GM10266 (cell line): Measurements from ENCODE around the gene RPRD1B.

Source experiments
- DNase-seq: peaks from one replicate; pipeline ENCODE4 v3.0.0; 2012; ENCODE audit errors: extremely low spot score
- TF ChIP-seq, protein P1 (sequence below): IDR thresholded peaks from 2 replicates; pipeline ENCODE4 v1.5.1; 2012; ENCODE audit warnings: mild to moderate bottlenecking, low read depth; ENCODE audit not compliant: control insufficient read depth, insufficient read depth; ENCODE audit errors: missing control alignments

RPRD1B gene

DNA sequence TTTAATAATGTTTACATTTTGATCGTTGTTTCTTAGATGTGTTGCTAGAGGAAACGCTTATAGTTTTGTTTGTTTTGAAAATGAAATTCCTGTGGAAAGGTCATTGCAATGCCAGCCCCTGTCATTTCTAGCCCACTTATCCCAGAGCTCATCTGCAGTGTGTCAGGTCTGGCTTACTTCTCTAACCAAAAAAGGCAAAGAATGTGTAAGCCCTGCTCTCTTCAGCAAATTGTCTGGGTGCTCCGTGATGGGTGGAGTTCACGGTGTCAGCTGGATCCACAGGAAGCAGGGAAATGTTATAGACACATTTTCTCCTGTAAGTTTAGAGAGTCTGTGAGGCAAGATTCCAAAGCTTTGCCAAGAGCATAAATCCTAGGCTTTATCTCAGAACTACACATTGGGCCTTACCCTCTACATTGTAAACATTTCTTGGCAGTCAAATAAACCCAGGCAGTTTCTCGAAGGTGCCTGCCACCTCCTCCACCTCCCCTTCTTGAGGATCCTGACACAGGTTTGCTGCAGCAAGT is 50.9 kb downstream of the RPRD1B start:
- no peak for DNase-seq
- TF ChIP-seq, protein P1, sequence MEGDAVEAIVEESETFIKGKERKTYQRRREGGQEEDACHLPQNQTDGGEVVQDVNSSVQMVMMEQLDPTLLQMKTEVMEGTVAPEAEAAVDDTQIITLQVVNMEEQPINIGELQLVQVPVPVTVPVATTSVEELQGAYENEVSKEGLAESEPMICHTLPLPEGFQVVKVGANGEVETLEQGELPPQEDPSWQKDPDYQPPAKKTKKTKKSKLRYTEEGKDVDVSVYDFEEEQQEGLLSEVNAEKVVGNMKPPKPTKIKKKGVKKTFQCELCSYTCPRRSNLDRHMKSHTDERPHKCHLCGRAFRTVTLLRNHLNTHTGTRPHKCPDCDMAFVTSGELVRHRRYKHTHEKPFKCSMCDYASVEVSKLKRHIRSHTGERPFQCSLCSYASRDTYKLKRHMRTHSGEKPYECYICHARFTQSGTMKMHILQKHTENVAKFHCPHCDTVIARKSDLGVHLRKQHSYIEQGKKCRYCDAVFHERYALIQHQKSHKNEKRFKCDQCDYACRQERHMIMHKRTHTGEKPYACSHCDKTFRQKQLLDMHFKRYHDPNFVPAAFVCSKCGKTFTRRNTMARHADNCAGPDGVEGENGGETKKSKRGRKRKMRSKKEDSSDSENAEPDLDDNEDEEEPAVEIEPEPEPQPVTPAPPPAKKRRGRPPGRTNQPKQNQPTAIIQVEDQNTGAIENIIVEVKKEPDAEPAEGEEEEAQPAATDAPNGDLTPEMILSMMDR, result no peak

DNA sequence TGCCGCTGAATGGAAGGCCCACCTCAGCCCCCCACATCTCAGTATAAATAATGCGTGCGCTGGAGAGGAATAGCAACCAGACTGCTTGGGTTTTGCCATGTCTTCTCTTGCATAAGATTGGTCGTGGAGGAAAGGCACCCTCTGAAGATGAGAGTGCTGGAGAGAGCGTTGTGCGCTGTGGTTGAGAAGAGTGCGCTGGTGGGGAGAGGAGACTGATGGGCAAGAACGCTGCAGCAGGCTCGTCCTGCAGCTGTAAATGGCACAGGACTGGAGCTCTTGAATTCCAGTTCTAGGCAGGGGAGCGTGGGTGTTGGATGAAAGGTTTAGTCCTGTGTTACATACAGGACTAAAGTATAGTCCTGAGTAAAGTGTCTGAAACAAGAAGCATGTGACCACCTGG is 51.5 kb downstream of the RPRD1B start:
- TF ChIP-seq, protein P1, result no peak
- DNase-seq, result no peak

DNA sequence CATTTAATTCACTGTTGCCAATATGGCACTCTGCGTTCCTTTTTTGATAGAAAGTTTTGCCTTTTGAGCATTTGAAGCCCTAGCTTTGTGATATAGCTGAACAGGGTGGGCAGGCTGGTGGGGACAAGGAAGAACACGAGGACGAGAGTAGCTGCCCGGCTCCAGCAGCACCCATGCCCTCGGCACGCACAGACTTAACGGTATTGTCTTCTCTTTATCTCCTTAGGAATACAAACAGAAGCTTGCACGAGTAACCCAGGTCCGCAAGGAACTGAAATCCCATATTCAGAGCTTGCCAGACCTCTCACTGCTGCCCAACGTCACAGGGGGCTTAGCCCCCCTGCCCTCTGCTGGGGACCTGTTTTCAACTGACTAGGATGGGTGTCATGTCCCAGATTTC is 56.0 kb downstream of the RPRD1B start:
- TF ChIP-seq, protein P1, result no peak
- DNase-seq, result no peak

DNA sequence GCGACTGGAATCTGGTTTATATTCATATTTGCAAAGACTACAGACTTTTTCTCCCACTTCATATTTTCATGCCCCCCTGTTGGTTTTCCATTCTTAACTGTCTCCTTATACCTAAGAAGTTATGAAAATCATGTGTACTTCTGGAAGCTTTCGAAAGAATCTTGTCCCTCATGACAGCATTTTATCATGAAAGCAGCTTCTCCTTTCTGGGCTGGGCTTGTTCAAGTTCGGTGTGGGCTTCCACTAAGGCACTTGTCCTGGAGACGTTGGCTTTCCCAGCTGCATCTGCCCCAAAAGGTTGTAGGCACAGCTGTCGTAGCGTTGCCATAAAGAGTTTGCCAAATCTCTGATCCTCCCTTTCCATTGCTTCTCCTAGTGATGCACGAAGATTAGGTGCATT is 56.5 kb downstream of the RPRD1B start:
- no peak for DNase-seq
- TF ChIP-seq, protein P1, result no peak

DNA sequence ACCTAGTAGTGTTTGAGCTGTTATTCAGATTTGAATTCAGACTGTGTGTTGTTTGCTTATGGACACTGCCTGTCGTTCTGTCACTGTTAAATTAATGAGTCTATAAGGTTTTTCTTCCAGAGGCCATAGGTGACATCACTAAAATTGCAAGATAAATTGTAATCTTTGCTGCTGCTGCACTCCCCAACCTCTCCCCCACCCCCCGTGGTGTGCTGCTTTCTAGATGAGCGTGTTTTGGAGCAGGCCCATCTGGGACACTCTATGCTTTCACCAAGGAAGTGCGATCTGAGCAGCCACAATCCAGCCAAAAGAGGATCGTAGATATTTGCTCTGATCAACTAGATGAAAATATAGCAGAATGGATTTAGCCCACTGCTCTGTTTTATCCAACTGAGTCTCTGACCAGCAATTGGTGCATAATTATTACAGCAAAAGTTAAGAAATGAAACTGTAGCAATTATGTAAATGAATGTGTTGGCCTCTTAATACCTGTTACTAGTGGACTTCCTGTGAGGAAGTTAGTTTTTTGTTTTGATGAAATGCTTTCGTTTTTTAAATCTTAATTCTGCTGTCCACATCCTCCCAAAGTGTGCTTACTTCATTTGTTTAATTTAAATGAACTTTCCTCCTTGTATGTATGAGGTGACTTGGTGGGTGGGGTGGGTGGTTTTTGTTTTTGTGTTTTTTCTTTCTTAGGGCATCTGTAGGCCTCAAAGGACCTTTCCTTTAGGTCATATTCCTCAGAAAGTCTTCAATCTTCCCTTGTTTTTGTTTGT is 58.1 kb downstream of the RPRD1B start:
- TF ChIP-seq, protein P1, result no peak
- no peak for DNase-seq

DNA sequence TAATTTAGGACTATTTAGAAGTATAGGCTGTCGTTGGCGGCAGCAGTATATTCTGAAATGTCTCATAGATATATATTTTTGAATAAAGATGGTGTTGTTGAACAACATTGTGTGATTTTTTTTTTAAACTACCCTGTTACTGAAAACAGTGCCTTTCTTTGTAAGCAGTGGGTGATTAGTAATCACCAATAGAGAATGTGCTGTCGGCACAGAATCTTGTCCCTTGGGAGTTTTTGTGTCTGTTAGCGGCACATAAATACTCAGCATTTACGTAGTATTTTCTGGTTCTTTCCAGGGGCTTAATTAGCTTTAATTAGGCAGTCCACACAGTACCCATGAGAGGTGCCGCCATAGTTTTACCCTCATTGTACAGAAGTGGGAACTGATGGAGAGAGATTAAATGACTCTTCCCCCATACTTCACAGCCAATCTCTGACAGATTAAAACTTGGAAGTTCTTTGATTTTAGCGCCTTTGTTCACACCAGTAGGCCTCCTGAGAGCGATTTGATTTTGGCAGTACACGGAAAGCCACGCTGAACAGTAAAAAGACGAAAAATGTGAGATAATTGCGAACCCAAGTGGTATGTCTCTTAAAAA is 58.8 kb downstream of the RPRD1B start:
- DNase-seq, result no peak
- TF ChIP-seq, protein P1, result no peak

DNA sequence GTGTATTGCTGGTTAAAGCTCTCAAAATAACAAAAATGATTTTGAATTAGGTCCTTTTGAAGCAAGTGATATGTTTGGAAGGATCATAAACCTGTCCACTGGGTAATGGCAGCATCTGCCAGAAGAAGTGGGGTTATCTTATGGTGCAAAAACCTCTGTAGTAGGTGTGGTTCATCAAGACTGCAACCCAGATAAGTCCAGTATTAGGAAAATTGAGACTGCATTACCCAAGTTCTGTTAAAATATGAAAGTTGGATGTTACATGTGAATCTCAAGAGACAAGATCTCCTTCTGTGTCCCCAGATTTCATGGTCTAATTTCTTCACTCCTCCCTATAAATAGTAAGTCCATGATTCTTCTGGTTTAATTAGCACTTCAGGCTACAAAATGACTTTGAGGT is 59.4 kb downstream of the RPRD1B start:
- TF ChIP-seq, protein P1, result no peak

More for the DNA sequence above, 59.4 kb downstream of the RPRD1B start:
- no peak for DNase-seq
